Measurements from ENCODE around the gene FRY. TPM values are rescaled to one million over a fixed set of nuclear protein-coding genes. Genes with fewer than 3 reads are reported as not detected.

Gene FRY
- total RNA-seq, 4 donors from 2014 or later = 6.7 to 106 (median 14.1) TPM

DNA sequence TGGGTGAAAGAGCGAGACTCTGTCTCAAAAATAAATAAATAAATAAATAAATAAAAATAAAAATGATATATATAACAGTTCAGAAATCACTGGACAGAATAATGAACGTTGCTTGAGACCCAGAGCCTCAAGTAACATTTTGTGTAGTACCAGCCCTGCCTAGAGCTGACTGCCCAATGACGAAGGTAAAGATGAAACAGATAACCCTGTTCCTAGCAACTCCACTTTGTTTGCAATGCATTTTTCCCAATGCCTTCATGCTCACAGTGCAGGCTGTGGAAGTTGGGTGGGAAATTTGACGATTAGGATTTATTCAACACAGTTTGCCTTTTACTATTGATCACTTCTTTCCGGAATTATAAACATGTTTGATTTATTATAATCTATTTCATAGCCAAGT, 22.2 kb upstream of the FRY start:
- Histone ChIP-seq H3K4me1 (no peaks in the 10 kb centered on the region), H3K27ac (no peak overlapping the region), H3K27me3 (no peaks in the 10 kb centered on the region), H3K36me3 (no peaks in the 10 kb centered on the region), H3K9me3 (no peaks in the 10 kb centered on the region), H3K4me3 (no peak overlapping the region)
- no peak for DNase-seq
- TF ChIP-seq POLR2A (IDR thresholded peaks at IDR 0.05) = no peak

DNA sequence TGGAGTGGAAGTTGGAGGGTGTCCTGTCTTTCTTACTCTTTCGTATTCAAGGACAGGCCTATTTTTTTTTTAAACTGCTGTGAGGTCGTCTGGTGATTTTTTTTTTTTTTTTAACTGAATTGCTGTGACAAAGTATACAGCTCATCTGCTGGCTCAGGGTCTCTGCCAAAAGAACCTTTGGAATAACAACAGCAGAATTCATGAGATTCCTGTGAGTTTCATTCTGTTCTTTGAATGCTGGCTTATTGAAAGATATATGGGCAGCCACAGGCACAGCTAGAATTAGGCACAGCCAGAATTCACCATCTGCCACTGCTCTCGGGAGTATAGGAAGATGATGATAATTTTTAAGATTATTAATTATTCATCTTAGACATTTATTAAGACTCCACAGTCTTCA, 21.4 kb upstream of the FRY start:
- H3K36me3 ChIP-seq = no peaks in the 10 kb centered on the region
- no peak overlapping the region for H3K4me3 ChIP-seq
- H3K27me3 ChIP-seq = no peaks in the 10 kb centered on the region
- no peaks in the 10 kb centered on the region for H3K4me1 ChIP-seq
- TF ChIP-seq, protein P1, sequence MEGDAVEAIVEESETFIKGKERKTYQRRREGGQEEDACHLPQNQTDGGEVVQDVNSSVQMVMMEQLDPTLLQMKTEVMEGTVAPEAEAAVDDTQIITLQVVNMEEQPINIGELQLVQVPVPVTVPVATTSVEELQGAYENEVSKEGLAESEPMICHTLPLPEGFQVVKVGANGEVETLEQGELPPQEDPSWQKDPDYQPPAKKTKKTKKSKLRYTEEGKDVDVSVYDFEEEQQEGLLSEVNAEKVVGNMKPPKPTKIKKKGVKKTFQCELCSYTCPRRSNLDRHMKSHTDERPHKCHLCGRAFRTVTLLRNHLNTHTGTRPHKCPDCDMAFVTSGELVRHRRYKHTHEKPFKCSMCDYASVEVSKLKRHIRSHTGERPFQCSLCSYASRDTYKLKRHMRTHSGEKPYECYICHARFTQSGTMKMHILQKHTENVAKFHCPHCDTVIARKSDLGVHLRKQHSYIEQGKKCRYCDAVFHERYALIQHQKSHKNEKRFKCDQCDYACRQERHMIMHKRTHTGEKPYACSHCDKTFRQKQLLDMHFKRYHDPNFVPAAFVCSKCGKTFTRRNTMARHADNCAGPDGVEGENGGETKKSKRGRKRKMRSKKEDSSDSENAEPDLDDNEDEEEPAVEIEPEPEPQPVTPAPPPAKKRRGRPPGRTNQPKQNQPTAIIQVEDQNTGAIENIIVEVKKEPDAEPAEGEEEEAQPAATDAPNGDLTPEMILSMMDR (IDR thresholded peaks at IDR 0.05) = no peak
- no peak for TF ChIP-seq POLR2A (IDR thresholded peaks at IDR 0.05)
- no peak overlapping the region for H3K27ac ChIP-seq
- no peaks in the 10 kb centered on the region for H3K9me3 ChIP-seq
- DNase-seq = no peak

DNA sequence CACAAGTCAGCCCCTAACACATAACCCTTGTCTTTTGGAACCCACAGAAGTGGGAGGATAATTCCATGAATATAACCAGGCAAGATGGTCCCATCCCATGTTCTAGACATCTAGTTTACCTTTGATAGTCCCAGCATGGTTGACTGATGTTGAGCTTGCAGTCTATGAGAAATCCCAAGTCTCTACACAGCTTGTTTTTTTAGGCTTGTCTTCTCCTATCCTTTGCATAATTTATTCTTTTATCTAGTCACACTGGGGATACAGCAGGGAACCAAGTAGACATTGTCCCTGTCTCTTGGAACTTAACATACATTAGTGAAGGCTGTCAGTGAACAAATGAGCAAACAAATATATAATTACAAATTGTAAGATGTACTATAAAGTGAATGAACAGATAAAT, 19.6 kb upstream of the FRY start:
- H3K9me3 ChIP-seq = no peaks in the 10 kb centered on the region
- TF ChIP-seq POLR2A (IDR thresholded peaks at IDR 0.05) = no peak
- TF ChIP-seq, protein P1 (IDR thresholded peaks at IDR 0.05) = no peak
- no peak for DNase-seq

DNA sequence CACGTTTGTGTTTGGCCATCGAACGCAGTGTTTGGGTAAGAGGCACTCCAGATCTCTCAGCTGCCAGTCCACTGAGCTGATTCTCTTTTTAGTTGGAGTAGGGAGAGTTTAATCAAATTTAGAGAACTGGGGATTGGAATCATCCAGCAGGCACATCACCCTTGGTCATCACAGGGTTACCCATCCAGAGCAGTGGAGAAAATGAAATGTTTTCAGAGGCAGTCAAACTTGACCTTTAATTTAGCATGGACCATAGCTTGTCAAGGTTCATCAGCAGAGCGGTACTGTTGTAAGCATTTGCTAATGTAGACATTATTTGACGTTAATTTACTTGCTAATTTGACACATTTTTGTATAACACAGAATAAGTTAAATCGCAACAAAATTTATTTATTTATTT, 18.4 kb upstream of the FRY start:
- Histone ChIP-seq H3K9me3 (no peaks in the 10 kb centered on the region), H3K36me3 (no peaks in the 10 kb centered on the region), H3K27ac (no peak overlapping the region), H3K4me3 (no peak overlapping the region), H3K27me3 (no peaks in the 10 kb centered on the region), H3K4me1 (no peaks in the 10 kb centered on the region)
- no peak for TF ChIP-seq POLR2A (IDR thresholded peaks at IDR 0.05)
- TF ChIP-seq, protein P1 (IDR thresholded peaks at IDR 0.05) = no peak
- no peak for DNase-seq

More for the DNA sequence above, 19.6 kb upstream of the FRY start:
- no peak overlapping the region for H3K27ac ChIP-seq
- H3K4me1 ChIP-seq = no peaks in the 10 kb centered on the region
- H3K36me3 ChIP-seq = no peaks in the 10 kb centered on the region
- H3K27me3 ChIP-seq = no peaks in the 10 kb centered on the region
- no peak overlapping the region for H3K4me3 ChIP-seq

DNA sequence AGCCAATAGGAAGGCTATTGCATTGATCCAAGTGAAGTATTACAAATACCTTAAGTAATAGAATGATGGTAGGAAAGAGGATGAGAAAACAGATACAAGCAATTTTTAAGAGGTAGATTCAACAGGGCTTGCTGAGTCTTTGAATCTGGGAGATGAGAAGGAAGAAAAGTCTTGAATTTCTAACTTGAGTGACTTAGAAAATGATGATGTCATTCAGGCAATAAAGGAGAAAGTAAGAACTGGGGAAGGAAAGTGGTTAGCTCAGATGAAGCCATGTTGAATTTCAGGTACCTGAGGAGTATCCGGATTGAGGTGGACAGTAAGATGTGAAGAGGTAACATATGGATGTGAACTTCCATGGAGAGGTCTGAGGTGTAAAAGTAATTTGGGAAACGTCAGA, 15.5 kb upstream of the FRY start:
- Histone ChIP-seq H3K9me3 (no peaks in the 10 kb centered on the region), H3K27ac (no peak overlapping the region), H3K27me3 (no peaks in the 10 kb centered on the region), H3K4me3 (no peak overlapping the region), H3K36me3 (no peaks in the 10 kb centered on the region), H3K4me1 (no peaks in the 10 kb centered on the region)
- TF ChIP-seq, protein P1 (IDR thresholded peaks at IDR 0.05) = no peak
- TF ChIP-seq POLR2A (IDR thresholded peaks at IDR 0.05) = no peak
- DNase-seq = no peak

DNA sequence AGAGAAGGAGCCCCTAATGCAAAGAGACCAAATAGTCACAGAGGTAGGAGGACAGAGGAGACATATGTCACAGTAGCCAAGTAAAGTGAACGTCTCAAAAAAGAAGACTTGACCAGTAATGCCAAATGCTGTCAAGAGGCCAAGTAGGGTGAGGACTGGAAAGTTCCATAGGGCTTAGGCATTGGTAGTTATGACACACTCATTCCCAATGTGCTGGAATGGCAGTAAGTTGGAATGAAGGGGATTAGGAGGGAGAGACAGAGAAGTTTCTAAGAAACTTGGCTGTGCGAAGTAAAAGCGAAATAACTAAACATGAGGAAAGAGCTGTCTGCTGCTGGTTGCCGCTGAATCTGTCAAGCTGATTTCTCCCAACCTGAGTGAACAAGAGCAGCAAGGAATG, 14.9 kb upstream of the FRY start:
- TF ChIP-seq POLR2A (IDR thresholded peaks at IDR 0.05) = no peak
- TF ChIP-seq, protein P1 (IDR thresholded peaks at IDR 0.05) = no peak
- Histone ChIP-seq H3K4me1 (no peaks in the 10 kb centered on the region), H3K27me3 (no peaks in the 10 kb centered on the region), H3K4me3 (no peak overlapping the region), H3K9me3 (no peaks in the 10 kb centered on the region), H3K36me3 (no peaks in the 10 kb centered on the region), H3K27ac (no peak overlapping the region)
- no peak for DNase-seq

Data from Peyer's patch (tissue), 4 donors.